ENCODE data around the gene WDFY2.
A peak's percentile ranks its signal among the peaks of the same experiment; 100 is the strongest.

Gene WDFY2

DNA sequence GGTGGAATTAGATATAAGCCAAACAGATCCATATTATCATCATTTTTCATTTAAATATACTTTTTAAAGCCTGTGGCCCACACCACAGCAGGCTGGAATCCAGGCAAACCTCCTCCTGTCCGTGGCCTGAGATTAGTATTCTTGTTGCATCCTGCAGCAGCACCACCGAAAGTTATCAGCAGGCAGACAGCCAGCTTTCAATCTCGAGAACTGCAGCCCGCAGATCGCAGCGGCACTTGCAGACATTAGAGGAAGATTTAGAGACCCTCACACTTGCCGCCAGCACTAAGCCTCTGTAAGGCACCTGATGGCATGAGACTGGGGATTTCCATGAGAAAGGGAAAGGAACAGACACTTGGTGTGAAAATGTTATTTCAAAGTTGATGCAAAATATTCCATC is 212.3 kb downstream of the WDFY2 start:
- no peak for DNase-seq (ENCODE audit: low read depth)
- TF ChIP-seq, protein P1, sequence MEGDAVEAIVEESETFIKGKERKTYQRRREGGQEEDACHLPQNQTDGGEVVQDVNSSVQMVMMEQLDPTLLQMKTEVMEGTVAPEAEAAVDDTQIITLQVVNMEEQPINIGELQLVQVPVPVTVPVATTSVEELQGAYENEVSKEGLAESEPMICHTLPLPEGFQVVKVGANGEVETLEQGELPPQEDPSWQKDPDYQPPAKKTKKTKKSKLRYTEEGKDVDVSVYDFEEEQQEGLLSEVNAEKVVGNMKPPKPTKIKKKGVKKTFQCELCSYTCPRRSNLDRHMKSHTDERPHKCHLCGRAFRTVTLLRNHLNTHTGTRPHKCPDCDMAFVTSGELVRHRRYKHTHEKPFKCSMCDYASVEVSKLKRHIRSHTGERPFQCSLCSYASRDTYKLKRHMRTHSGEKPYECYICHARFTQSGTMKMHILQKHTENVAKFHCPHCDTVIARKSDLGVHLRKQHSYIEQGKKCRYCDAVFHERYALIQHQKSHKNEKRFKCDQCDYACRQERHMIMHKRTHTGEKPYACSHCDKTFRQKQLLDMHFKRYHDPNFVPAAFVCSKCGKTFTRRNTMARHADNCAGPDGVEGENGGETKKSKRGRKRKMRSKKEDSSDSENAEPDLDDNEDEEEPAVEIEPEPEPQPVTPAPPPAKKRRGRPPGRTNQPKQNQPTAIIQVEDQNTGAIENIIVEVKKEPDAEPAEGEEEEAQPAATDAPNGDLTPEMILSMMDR (IDR thresholded peaks at IDR 0.05; ENCODE audit: low read length, missing control alignments) = no peak
- H3K4me3 ChIP-seq (replicated peaks; ENCODE audit: low read depth, low read length) = no peak overlapping the region

DNA sequence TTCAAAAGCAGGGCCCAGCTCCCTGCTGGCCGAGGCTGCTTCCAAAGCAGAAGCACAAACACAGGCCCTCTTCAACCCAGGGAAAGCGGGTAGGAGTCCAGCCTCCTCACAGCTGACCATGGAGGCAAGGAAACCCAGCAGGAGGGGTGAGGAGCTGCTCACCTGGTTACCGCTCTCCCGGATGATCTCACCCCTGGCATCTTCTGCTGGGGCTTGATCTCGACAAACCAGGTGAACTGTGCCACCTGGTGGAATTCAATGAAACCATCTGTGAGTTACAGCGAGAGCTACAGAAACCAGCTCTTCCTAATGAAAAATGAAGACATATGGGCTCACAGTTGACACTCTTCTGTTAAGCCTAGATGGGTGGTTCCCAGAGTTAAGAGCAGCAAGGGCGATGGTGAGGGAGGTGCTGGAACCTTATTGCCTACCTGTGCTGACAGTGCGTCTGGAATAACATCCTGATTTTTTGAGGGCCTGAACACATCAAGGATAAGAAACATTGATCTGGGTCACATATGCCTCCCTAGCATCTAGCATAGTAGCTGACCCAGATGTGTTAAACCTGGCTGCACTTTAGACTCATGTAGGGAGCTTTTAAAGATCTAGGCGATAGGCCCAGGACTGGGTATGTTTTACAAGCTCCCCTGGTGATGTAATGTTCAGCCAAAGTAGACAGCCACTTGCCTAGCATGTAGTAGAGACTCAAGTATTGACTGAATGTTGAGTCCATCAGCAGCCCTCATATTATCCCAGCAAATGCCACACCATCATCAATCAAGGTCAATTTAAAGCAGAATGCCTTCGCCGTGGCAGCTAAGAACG is 213.6 kb downstream of the WDFY2 start:
- peak; percentile 75 for DNase-seq (ENCODE audit: low read depth)
- TF ChIP-seq, protein P1 (IDR thresholded peaks at IDR 0.05; ENCODE audit: low read length, missing control alignments) = peak; percentile 54

GRCh38 chr13:51799261-51799660 is 215.0 kb downstream of the WDFY2 start:
- H3K4me3 ChIP-seq (replicated peaks; ENCODE audit: low read depth, low read length) = no peak overlapping the region
- DNase-seq (ENCODE audit: low read depth) = no peak
- TF ChIP-seq, protein P1 (IDR thresholded peaks at IDR 0.05; ENCODE audit: low read length, missing control alignments) = no peak

More for the DNA sequence above, 213.6 kb downstream of the WDFY2 start:
- H3K4me3 ChIP-seq (replicated peaks; ENCODE audit: low read depth, low read length) = no peak overlapping the region

DNA sequence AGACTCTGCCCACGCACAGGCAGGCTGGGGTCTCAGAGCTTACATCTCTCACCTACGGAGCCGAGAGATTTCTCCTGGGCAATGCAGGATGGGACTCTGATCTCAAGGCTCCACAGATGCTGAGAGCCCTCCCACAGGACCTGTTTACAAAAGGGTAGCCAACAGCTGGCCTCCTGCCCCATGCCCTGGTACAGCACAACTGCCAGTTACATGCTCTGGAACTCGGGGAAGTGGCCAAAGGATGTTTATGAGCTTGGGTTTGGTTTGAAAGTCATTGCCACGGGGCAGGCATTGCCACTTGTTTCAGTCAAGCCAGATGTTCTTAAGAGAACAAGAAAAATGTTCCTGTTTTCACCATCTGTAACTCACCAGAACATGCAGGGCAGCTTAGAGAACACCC is 216.2 kb downstream of the WDFY2 start:
- no peak overlapping the region for H3K4me3 ChIP-seq (replicated peaks; ENCODE audit: low read depth, low read length)
- no peak for DNase-seq (ENCODE audit: low read depth)
- TF ChIP-seq, protein P1 (IDR thresholded peaks at IDR 0.05; ENCODE audit: low read length, missing control alignments) = no peak

GRCh38 chr13:51801631-51802099 is 217.4 kb downstream of the WDFY2 start:
- TF ChIP-seq, protein P1 (IDR thresholded peaks at IDR 0.05; ENCODE audit: low read length, missing control alignments) = no peak
- no peak overlapping the region for H3K4me3 ChIP-seq (replicated peaks; ENCODE audit: low read depth, low read length)
- no peak for DNase-seq (ENCODE audit: low read depth)

DNA sequence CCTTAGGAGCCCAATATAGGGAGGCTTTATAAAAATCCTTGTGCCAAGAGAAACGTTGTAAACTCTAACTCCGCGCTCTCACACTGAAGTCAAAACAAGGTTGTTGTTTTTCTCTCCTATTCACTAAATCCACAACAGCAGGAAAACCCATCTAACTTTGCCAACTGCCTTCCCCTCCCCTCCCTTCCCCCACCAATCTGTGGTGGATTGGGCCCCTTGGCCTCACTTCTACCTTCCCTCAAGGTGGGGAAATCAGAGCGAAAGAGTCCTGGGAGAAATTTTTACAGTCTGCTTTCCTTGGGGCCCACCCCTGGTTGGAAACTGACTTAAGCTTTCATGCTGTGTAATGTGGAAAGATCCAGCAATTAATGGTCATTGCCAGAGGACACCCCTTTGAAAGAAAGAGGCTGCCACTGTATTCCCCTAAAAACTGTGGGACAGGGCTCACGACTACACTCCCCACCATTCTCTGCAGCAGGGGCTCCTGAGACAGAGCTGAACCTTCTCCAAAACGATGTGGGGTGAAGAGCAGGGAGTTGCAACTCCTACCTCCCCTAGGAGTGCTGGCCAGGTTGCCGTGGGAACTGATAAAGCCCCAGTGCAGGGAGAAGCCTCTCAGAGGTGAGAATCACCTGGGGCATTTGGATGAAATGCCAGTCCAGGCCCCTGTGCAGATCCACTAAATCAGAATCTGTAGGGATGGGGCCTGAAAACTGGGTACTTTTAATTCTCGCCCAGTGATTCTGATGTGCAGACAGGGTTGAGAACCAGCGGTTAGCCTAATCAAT is 218.6 kb downstream of the WDFY2 start:
- H3K4me3 ChIP-seq (replicated peaks; ENCODE audit: low read depth, low read length) = peak overlapping the region; percentile 70
- DNase-seq (ENCODE audit: low read depth) = no peak
- TF ChIP-seq, protein P1 (IDR thresholded peaks at IDR 0.05; ENCODE audit: low read length, missing control alignments) = no peak

Measured in fibroblast of pulmonary artery (primary cell).